Right ventricle myocardium inferior (tissue), 1 donor: ENCODE data around the gene SFXN5. TPM values are rescaled to one million over a fixed set of nuclear protein-coding genes. Genes with fewer than 3 reads are reported as not detected.
A peak's percentile ranks its signal among the peaks of the same experiment; 100 is the strongest.
"Not testable (repeated sequence)": the region's sequence is repeated elsewhere in the genome, so short reads cannot be mapped to it uniquely, and the experiment has no call there.

Experiments
- ATAC-seq: fragments of 200-7000 bp; cut with Tn5 transposase; one replicate; pipeline ENCODE4 v1.9.1; 2020; ENCODE audit warnings: mild to moderate bottlenecking, moderate library complexity
- DNase-seq: peaks from one replicate; pipeline ENCODE4 v3.0.0; 2021; ENCODE audit errors: missing footprints
- intact Hi-C: fragments of 100-400 bp; cut with DNase I; formaldehyde crosslinking; loops from one replicate; pipeline ENCODE4 v1.11.0; 2022
- total RNA-seq: library from RNA; stranded (reverse); fragmentation: NEBNext Ultra II Directional; extraction: Animal tissue kit (Norgen Biotek cat#: 25700); gene quantifications from one replicate; pipeline ENCODE4 v1.2.1, GENCODE V29; 2021
- donor health status: DM: no; HTN: yes; CAD: no; lungs with severe emphysema.

Gene SFXN5
- total RNA-seq, 1 donor from 2014 or later: 9.6 TPM

GRCh38 chr2:72915320-72915906 lies 156.1 kb downstream of the SFXN5 start:
- DNase-seq (no peak), ATAC-seq (no peak)
- intact Hi-C loops: no loop called here

- intact Hi-C loops: no loop called here
- ATAC-seq: no peak
These were observed 156.8 kb downstream of the SFXN5 start for GRCh38 chr2:72914589-72915319.

GRCh38 chr2:72914206-72914559 lies 157.3 kb downstream of the SFXN5 start:
- intact Hi-C loops: no loop called here
- ATAC-seq (no peak), DNase-seq (no peak)

More at GRCh38 chr2:72914589-72915319, 156.8 kb downstream of the SFXN5 start:
- no peak for DNase-seq

GRCh38 chr2:72913486-72914205 lies 157.9 kb downstream of the SFXN5 start:
- intact Hi-C loops: no loop called here
- no peak for DNase-seq
- ATAC-seq: no peak

GRCh38 chr2:72911256-72911655 lies 160.3 kb downstream of the SFXN5 start:
- intact Hi-C loops: no loop called here
- no peak for DNase-seq
- ATAC-seq: no peak

GRCh38 chr2:72908741-72909140 lies 162.8 kb downstream of the SFXN5 start:
- intact Hi-C loops: no loop called here
- DNase-seq (no peak), ATAC-seq (no peak)

GRCh38 chr2:72907369-72907768 lies 164.1 kb downstream of the SFXN5 start:
- intact Hi-C loops, DNase-seq, ATAC-seq: not testable (repeated sequence)

GRCh38 chr2:72901426-72901825 lies 170.1 kb downstream of the SFXN5 start:
- no peak for DNase-seq
- ATAC-seq: no peak
- intact Hi-C loops: no loop called here

GRCh38 chr2:72900191-72900825 lies 171.2 kb downstream of the SFXN5 start:
- no peak for ATAC-seq
- intact Hi-C loops: no loop called here
- DNase-seq: no peak

- no peak for DNase-seq
- no peak for ATAC-seq
- intact Hi-C loops: no loop called here
These were observed 173.0 kb downstream of the SFXN5 start for GRCh38 chr2:72898585-72898906.

- intact Hi-C loops: no loop called here
- ATAC-seq (no peak), DNase-seq (no peak)
These were observed 173.5 kb downstream of the SFXN5 start for GRCh38 chr2:72897785-72898584.

- ATAC-seq (no peak), DNase-seq (no peak)
- intact Hi-C loops: no loop called here
These were observed 175.1 kb downstream of the SFXN5 start for GRCh38 chr2:72896446-72896845.

GRCh38 chr2:72895759-72896281 lies 175.7 kb downstream of the SFXN5 start:
- intact Hi-C loops: no loop called here
- peak; percentile 32 for ATAC-seq
- no peak for DNase-seq

GRCh38 chr2:72895154-72895553 lies 176.4 kb downstream of the SFXN5 start:
- DNase-seq (no peak), ATAC-seq (no peak)
- intact Hi-C loops: no loop called here

- intact Hi-C loops: loop anchor here (5.0 kb wide), 2 partner anchors 98 to 283 kb away; no protein-coding TSS in a partner anchor
- DNase-seq: no peak
- no peak for ATAC-seq
These were observed 177.0 kb downstream of the SFXN5 start for GRCh38 chr2:72894514-72894913.

GRCh38 chr2:72893594-72894319 lies 177.8 kb downstream of the SFXN5 start:
- intact Hi-C loops: loop anchor here (2.0 to 5.0 kb wide), 3 partner anchors 79 to 284 kb away; no protein-coding TSS in a partner anchor
- DNase-seq (no peak), ATAC-seq (peak; percentile 54)

- ATAC-seq (peak; percentile 77), DNase-seq (peak; percentile 82)
- intact Hi-C loops: loop anchor here (1.0 to 5.0 kb wide), 5 partner anchors 80 to 285 kb away; partner anchors contain the start of gene SFXN5
These were observed 178.9 kb downstream of the SFXN5 start for GRCh38 chr2:72892506-72893173.
